Measurements from ENCODE around the gene U2AF1L4. TPM values are rescaled to one million over a fixed set of nuclear protein-coding genes. Genes with fewer than 3 reads are reported as not detected.

Gene U2AF1L4
- total RNA-seq, 1 donor: 5.8 TPM

GRCh38 chr19:35715355-35715809, 29.8 kb downstream of the U2AF1L4 start:
- peak; percentile 78 for DNase-seq (ENCODE audit: insufficient read length, low spot score, missing footprints)
- H4K20me1 ChIP-seq (ENCODE audit: insufficient read depth, low read length): peaks cover 18% of the 10 kb centered on the region
- H3K9me3 ChIP-seq (ENCODE audit: low read depth, low read length): no peaks in the 10 kb centered on the region
- H3K4me3 ChIP-seq (ENCODE audit: insufficient read depth, low read length): no peak overlapping the region
- H3K79me2 ChIP-seq (ENCODE audit: insufficient read depth, low read length): peaks cover 27% of the 10 kb centered on the region
- H3K4me1 ChIP-seq (ENCODE audit: insufficient read depth, low read length): peaks cover 17% of the 10 kb centered on the region
- no peak overlapping the region for H3K4me2 ChIP-seq (ENCODE audit: insufficient read depth, low read length)
- no peak overlapping the region for H2AFZ ChIP-seq (ENCODE audit: low read length)
- H3K27ac ChIP-seq (ENCODE audit: low read depth, low read length): no peak overlapping the region
- H3K36me3 ChIP-seq (ENCODE audit: insufficient read depth, low read length): peaks cover 3% of the 10 kb centered on the region
- no peaks in the 10 kb centered on the region for H3K27me3 ChIP-seq (ENCODE audit: insufficient read depth, low read length)
- TF ChIP-seq, protein P1, sequence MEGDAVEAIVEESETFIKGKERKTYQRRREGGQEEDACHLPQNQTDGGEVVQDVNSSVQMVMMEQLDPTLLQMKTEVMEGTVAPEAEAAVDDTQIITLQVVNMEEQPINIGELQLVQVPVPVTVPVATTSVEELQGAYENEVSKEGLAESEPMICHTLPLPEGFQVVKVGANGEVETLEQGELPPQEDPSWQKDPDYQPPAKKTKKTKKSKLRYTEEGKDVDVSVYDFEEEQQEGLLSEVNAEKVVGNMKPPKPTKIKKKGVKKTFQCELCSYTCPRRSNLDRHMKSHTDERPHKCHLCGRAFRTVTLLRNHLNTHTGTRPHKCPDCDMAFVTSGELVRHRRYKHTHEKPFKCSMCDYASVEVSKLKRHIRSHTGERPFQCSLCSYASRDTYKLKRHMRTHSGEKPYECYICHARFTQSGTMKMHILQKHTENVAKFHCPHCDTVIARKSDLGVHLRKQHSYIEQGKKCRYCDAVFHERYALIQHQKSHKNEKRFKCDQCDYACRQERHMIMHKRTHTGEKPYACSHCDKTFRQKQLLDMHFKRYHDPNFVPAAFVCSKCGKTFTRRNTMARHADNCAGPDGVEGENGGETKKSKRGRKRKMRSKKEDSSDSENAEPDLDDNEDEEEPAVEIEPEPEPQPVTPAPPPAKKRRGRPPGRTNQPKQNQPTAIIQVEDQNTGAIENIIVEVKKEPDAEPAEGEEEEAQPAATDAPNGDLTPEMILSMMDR (IDR thresholded peaks at IDR 0.05; ENCODE audit: extremely low read depth, low read depth, low read length): no peak

GRCh38 chr19:35714601-35715354, 30.4 kb downstream of the U2AF1L4 start:
- Histone ChIP-seq H2AFZ (ENCODE audit: low read length) (no peak overlapping the region), H3K27ac (ENCODE audit: low read depth, low read length) (no peak overlapping the region), H3K4me1 (ENCODE audit: insufficient read depth, low read length) (peaks cover 17% of the 10 kb centered on the region), H3K4me2 (ENCODE audit: insufficient read depth, low read length) (no peak overlapping the region), H3K36me3 (ENCODE audit: insufficient read depth, low read length) (no peaks in the 10 kb centered on the region), H3K9me3 (ENCODE audit: low read depth, low read length) (no peaks in the 10 kb centered on the region), H4K20me1 (ENCODE audit: insufficient read depth, low read length) (peaks cover 14% of the 10 kb centered on the region), H3K79me2 (ENCODE audit: insufficient read depth, low read length) (peaks cover 21% of the 10 kb centered on the region), H3K4me3 (ENCODE audit: insufficient read depth, low read length) (no peak overlapping the region), H3K27me3 (ENCODE audit: insufficient read depth, low read length) (no peaks in the 10 kb centered on the region)
- peak; percentile 50 for DNase-seq (ENCODE audit: insufficient read length, low spot score, missing footprints)
- TF ChIP-seq, protein P1 (IDR thresholded peaks at IDR 0.05; ENCODE audit: extremely low read depth, low read depth, low read length): no peak

DNA sequence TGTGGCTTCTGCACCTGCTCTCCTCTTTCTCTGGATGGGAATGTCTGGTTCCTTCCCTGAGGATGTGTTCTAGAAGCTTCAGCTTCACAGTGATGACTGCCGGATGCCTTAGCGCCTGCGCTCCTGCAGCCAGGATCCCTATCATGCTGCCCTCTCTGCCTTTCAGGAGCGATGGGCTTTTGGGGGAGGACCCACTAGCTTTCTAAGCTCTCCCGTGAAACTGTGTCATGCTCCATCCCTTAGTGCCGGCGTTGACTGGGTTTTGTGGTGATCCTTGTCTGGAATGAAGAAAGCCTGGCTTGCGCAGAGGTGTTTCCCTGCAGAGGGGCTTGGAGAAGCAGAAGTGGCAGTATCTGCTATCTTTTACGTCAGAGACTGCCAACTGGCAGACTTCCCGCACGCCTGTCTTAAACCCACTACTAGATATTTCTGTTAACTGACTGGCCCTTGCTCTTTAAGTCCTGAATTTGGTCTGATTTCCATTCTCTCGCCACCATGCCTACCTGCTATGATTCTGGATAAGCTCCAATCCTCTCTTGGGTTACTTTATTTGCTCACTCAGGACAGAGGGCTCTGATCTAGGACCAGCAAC, 31.2 kb downstream of the U2AF1L4 start:
- no peak overlapping the region for H3K4me3 ChIP-seq (ENCODE audit: insufficient read depth, low read length)

GRCh38 chr19:35713506-35713850, 31.7 kb downstream of the U2AF1L4 start:
- no peaks in the 10 kb centered on the region for H3K36me3 ChIP-seq (ENCODE audit: insufficient read depth, low read length)
- H3K4me1 ChIP-seq (ENCODE audit: insufficient read depth, low read length): peaks cover 10% of the 10 kb centered on the region
- H3K79me2 ChIP-seq (ENCODE audit: insufficient read depth, low read length): peaks cover 8% of the 10 kb centered on the region
- no peak overlapping the region for H3K27ac ChIP-seq (ENCODE audit: low read depth, low read length)
- no peak overlapping the region for H3K4me2 ChIP-seq (ENCODE audit: insufficient read depth, low read length)
- TF ChIP-seq, protein P1 (IDR thresholded peaks at IDR 0.05; ENCODE audit: extremely low read depth, low read depth, low read length): no peak
- no peaks in the 10 kb centered on the region for H3K9me3 ChIP-seq (ENCODE audit: low read depth, low read length)
- no peaks in the 10 kb centered on the region for H3K27me3 ChIP-seq (ENCODE audit: insufficient read depth, low read length)
- H3K4me3 ChIP-seq (ENCODE audit: insufficient read depth, low read length): no peak overlapping the region
- H4K20me1 ChIP-seq (ENCODE audit: insufficient read depth, low read length): peaks cover under 1% of the 10 kb centered on the region
- H2AFZ ChIP-seq (ENCODE audit: low read length): no peak overlapping the region
- DNase-seq (ENCODE audit: insufficient read length, low spot score, missing footprints): no peak

More for the DNA sequence above, 31.2 kb downstream of the U2AF1L4 start:
- no peak overlapping the region for H3K27ac ChIP-seq (ENCODE audit: low read depth, low read length)
- H3K4me2 ChIP-seq (ENCODE audit: insufficient read depth, low read length): no peak overlapping the region
- H3K79me2 ChIP-seq (ENCODE audit: insufficient read depth, low read length): peaks cover 13% of the 10 kb centered on the region
- peaks cover 6% of the 10 kb centered on the region for H4K20me1 ChIP-seq (ENCODE audit: insufficient read depth, low read length)
- H3K9me3 ChIP-seq (ENCODE audit: low read depth, low read length): no peaks in the 10 kb centered on the region
- no peak overlapping the region for H2AFZ ChIP-seq (ENCODE audit: low read length)
- no peaks in the 10 kb centered on the region for H3K27me3 ChIP-seq (ENCODE audit: insufficient read depth, low read length)
- peak; percentile 60 for DNase-seq (ENCODE audit: insufficient read length, low spot score, missing footprints)
- H3K36me3 ChIP-seq (ENCODE audit: insufficient read depth, low read length): no peaks in the 10 kb centered on the region
- peaks cover 13% of the 10 kb centered on the region for H3K4me1 ChIP-seq (ENCODE audit: insufficient read depth, low read length)
- TF ChIP-seq, protein P1 (IDR thresholded peaks at IDR 0.05; ENCODE audit: extremely low read depth, low read depth, low read length): no peak

All from osteoblast (primary cell).